A549 (cell line): Measurements from ENCODE around the gene MUC4. TPM values are rescaled to one million over a fixed set of nuclear protein-coding genes. Genes with fewer than 3 reads are reported as not detected.

ENCODE experiments used
- ATAC-seq, 2 experiments: fragments of 200-7000 bp in 1 of 2; fragments of >200 bp in 1 of 2; cut with Nextera tagmentation in 1 of 2; cut with Tn5 transposase in 1 of 2; 3 replicates each; pipeline versions ENCODE4 v1.8.0 to v1.9.1; 2018 to 2020; ENCODE audit warnings: mild to moderate bottlenecking in 1 of 2, moderate library complexity in 1 of 2
- CTCF ChIA-PET: fragments of 300-600 bp; sonication (Branson Sonifier 250); formaldehyde crosslinking; extraction: SDS; loops from one replicate; lab custom pipeline; 2021; ENCODE audit warnings: antibody characterized with exemption, inconsistent platforms; lab: Yijun Ruan, JAX
- POLR2A ChIA-PET: fragments of 350-600 bp; formaldehyde crosslinking; extraction: SDS; loops from one replicate; lab custom pipeline; 2021; ENCODE audit warnings: antibody characterized with exemption, inconsistent platforms; lab: Yijun Ruan, JAX
- DNase-seq, 2 experiments: peaks; one replicate each; pipeline versions ENCODE4 v3.0.0 to v3.0.0-alpha.2; 2011 to 2016; ENCODE audit warnings: low read depth in 1 of 2, low spot score in 1 of 2
- FAIRE-seq: peaks from 2 replicates; lab custom pipeline; 2011; peaks lifted over from hg19 to GRCh38; lab: Jason Lieb, UNC
- H3K27ac ChIP-seq, 2 experiments: fragments of >200 bp; sonication (Bioruptor Twin); formaldehyde crosslinking; 3 replicates each; pipeline ENCODE4 v1.5.1; 2016 to 2017
- H3K4me1 ChIP-seq: fragments of >200 bp; sonication (Bioruptor Twin); formaldehyde crosslinking; 3 replicates; pipeline ENCODE4 v1.6.1; 2016
- H3K4me2 ChIP-seq: fragments of >200 bp; sonication (Bioruptor Twin); formaldehyde crosslinking; 3 replicates; pipeline ENCODE4 v1.6.1; 2016
- H3K4me3 ChIP-seq: fragments of >200 bp; sonication (Bioruptor Twin); formaldehyde crosslinking; 3 replicates; pipeline ENCODE4 v1.5.1; 2016
- H3K9me3 ChIP-seq: fragments of >200 bp; sonication (Bioruptor Twin); formaldehyde crosslinking; 3 replicates; pipeline ENCODE4 v1.6.1; 2016
- ATOH8 ChIP-seq: fragments of 250-450 bp; sonication (Bioruptor Pico); IDR thresholded peaks from 2 replicates; pipeline ENCODE4 v1.5.0; 2020; ENCODE audit warnings: low read depth, mild to moderate bottlenecking, moderate library complexity
- BCL3 ChIP-seq: fragments of >200 bp; sonication (Bioruptor Twin); formaldehyde crosslinking; IDR thresholded peaks from 3 replicates; pipeline ENCODE4 v1.6.1; 2016
- CHD2 ChIP-seq: fragments of 150-350 bp; IDR thresholded peaks from 2 replicates; pipeline ENCODE4 v1.6.1; 2014; ENCODE audit warnings: low read length; ENCODE audit not compliant: partially characterized antibody
- EHMT2 ChIP-seq: fragments of 200-600 bp; sonication (generic); IDR thresholded peaks from 2 replicates; pipeline ENCODE4 v1.6.1; 2016; ENCODE audit warnings: antibody characterized with exemption, low read depth, mild to moderate bottlenecking, moderate library complexity
- ELK1 ChIP-seq: fragments of 150-350 bp; IDR thresholded peaks from 2 replicates; pipeline ENCODE4 v1.6.1; 2014; ENCODE audit warnings: low read depth, mild to moderate bottlenecking, low read length
- FOSL2 ChIP-seq, 2 experiments: fragments of 450-650 bp in 1 of 2; fragments of >200 bp in 1 of 2; sonication (Bioruptor Twin) in 1 of 2; formaldehyde crosslinking; IDR thresholded peaks; 2 replicates each; pipeline versions ENCODE4 v1.5.0 to v1.6.1; 2016 to 2020; ENCODE audit warnings: mild to moderate bottlenecking in 1 of 2, moderate library complexity in 1 of 2
- GATA3 ChIP-seq: IDR thresholded peaks from 2 replicates; pipeline ENCODE4 v1.6.1; 2012; ENCODE audit warnings: borderline replicate concordance
- HEYL ChIP-seq: fragments of 250-450 bp; sonication (Bioruptor Pico); IDR thresholded peaks from 2 replicates; pipeline ENCODE4 v1.8.0; 2021; ENCODE audit warnings: mild to moderate bottlenecking, moderate library complexity
- HOXA7 ChIP-seq: fragments of 250-450 bp; sonication (Bioruptor Pico); IDR thresholded peaks from 2 replicates; pipeline ENCODE4 v1.5.0; 2020; ENCODE audit warnings: mild to moderate bottlenecking, moderate library complexity
- HOXB13 ChIP-seq: fragments of 250-450 bp; sonication (Bioruptor Pico); IDR thresholded peaks from 2 replicates; pipeline ENCODE4 v1.5.0; 2020; ENCODE audit warnings: low read depth, mild to moderate bottlenecking, moderate library complexity
- HOXB5 ChIP-seq: fragments of 250-450 bp; sonication (Bioruptor Pico); IDR thresholded peaks from 2 replicates; pipeline ENCODE4 v1.5.0; 2020; ENCODE audit warnings: mild to moderate bottlenecking, moderate library complexity
- JUNB ChIP-seq: fragments of >200 bp; sonication (Bioruptor Twin); formaldehyde crosslinking; IDR thresholded peaks from 2 replicates; pipeline ENCODE4 v1.6.1; 2016
- MAFK ChIP-seq: fragments of 450-650 bp; IDR thresholded peaks from 2 replicates; pipeline ENCODE4 v1.6.1; 2014; ENCODE audit not compliant: partially characterized antibody
- MAZ ChIP-seq: fragments of 150-350 bp; IDR thresholded peaks from 2 replicates; pipeline ENCODE4 v1.6.1; 2014; ENCODE audit warnings: antibody characterized with exemption, low read depth, low read length, borderline replicate concordance
- PBX3 ChIP-seq: IDR thresholded peaks from 2 replicates; pipeline ENCODE4 v1.6.1; 2012
- PHF8 ChIP-seq: fragments of 200-600 bp; sonication (generic); IDR thresholded peaks from 2 replicates; pipeline ENCODE4 v1.6.1; 2016; ENCODE audit warnings: low read depth, mild to moderate bottlenecking, antibody characterized with exemption, moderate library complexity, borderline replicate concordance
- RARB ChIP-seq: fragments of 250-450 bp; sonication (Bioruptor Pico); IDR thresholded peaks from 2 replicates; pipeline ENCODE4 v1.8.0; 2021; ENCODE audit warnings: mild to moderate bottlenecking, moderate library complexity
- REST ChIP-seq: fragments of 200-600 bp; sonication (generic); IDR thresholded peaks from 2 replicates; pipeline ENCODE4 v1.6.1; 2016; ENCODE audit warnings: antibody characterized with exemption, mild to moderate bottlenecking, moderate library complexity
- SREBF2 ChIP-seq: fragments of 450-650 bp; IDR thresholded peaks from 2 replicates; pipeline ENCODE4 v1.6.1; 2014; ENCODE audit warnings: mild to moderate bottlenecking, moderate library complexity
- WGBS: methylation state at CpG from one replicate; pipeline ENCODE4 v1.1.6; 2017; ENCODE audit errors: missing lambda C conversion rate; 5-methylcytosine and 5-hydroxymethylcytosine counted together
- polyA plus RNA-seq, 4 experiments: library from polyadenylated mRNA; depleted of rRNA in 3 of 4; stranded (reverse); fragments of >200 nt; fragmentation: RNase III in 1 of 4; extraction: RNeasy Plus Mini Kit Qiagen cat#74134 plus additional on column Dnase treatment in 1 of 4; gene quantifications; 2 replicates in 3 of 4; 3 replicates in 1 of 4; pipeline ENCODE4 v1.2.3, GENCODE V29; 2011 to 2017

MUC4 gene
- polyA plus RNA-seq, 2 of the 4 experiments (the other 2 are of a cell fraction), result 0.04 TPM; not detected in 1

- H3K4me2 ChIP-seq, result no peak overlapping the region
- ATAC-seq (no peak), FAIRE-seq (no peak)
Observed at GRCh38 chr3:195757438-195757770, 54.3 kb downstream of the MUC4 start.

More at GRCh38 chr3:195757438-195757770, 54.3 kb downstream of the MUC4 start:
- Histone ChIP-seq H3K4me1 (no peaks in the 10 kb centered on the region), H3K27ac (no peak overlapping the region), H3K4me3 (no peak overlapping the region), H3K9me3 (no peaks in the 10 kb centered on the region)
- CTCF ChIA-PET, result no interaction called here
- TF ChIP-seq EHMT2, result no peak
- no peak for TF ChIP-seq ATOH8
- TF ChIP-seq ELK1, result no peak
- no peak for TF ChIP-seq FOSL2 (IDR thresholded peaks at IDR 0.05)
- no peak for TF ChIP-seq FOSL2 (CRISPR knock-in tag; IDR thresholded peaks at IDR 0.05)
- no peak for TF ChIP-seq MAZ
- TF ChIP-seq HOXB5 (CRISPR knock-in tag), result no peak
- no peak for TF ChIP-seq JUNB
- no peak for TF ChIP-seq SREBF2
- no peak for TF ChIP-seq HOXA7 (CRISPR knock-in tag)
- no peak for TF ChIP-seq GATA3
- no peak for TF ChIP-seq MAFK
- TF ChIP-seq PBX3, result no peak
- TF ChIP-seq HEYL, result no peak
- no peak for TF ChIP-seq BCL3
- TF ChIP-seq REST, result no peak
- TF ChIP-seq RARB (CRISPR knock-in tag), result no peak
- TF ChIP-seq HOXB13 (CRISPR knock-in tag), result no peak
- no peak for TF ChIP-seq CHD2
- TF ChIP-seq PHF8, result no peak
- POLR2A ChIA-PET, result no interaction called here
- no peak for DNase-seq
- whole genome bisulfite sequencing, result 48% methylated on average over 6 of the region's 8 CpGs
